HG02973 (cell line): ENCODE data around the gene BAG5.

ENCODE experiments used
- ATAC-seq: cut with Tn5 transposase; IDR thresholded peaks from one replicate; pipeline ENCODE4 v1.9.1; 2021; ENCODE audit warnings: moderate library complexity; ENCODE audit not compliant: unreplicated experiment

BAG5 gene

GRCh38 chr14:103568952-103569351 lies 6.5 kb upstream of the BAG5 start:
- ATAC-seq: no peak

- no peak for ATAC-seq
Observed at GRCh38 chr14:103563844-103564505, 1.5 kb upstream of the BAG5 start.

GRCh38 chr14:103563226-103563620 lies 766 bp upstream of the BAG5 start:
- ATAC-seq: no peak

GRCh38 chr14:103562179-103562428 lies 353 bp downstream of the BAG5 start:
- ATAC-seq: peak; percentile 20

- ATAC-seq: peak; percentile 23
Observed at GRCh38 chr14:103561381-103562178, 877 bp downstream of the BAG5 start.

- ATAC-seq: no peak
Observed at GRCh38 chr14:103560691-103561090, 1.8 kb downstream of the BAG5 start.

- no peak for ATAC-seq
Observed at GRCh38 chr14:103559766-103560165, 2.7 kb downstream of the BAG5 start.

GRCh38 chr14:103558071-103558882 lies 4.2 kb downstream of the BAG5 start:
- no peak for ATAC-seq

GRCh38 chr14:103556946-103557758 lies 5.3 kb downstream of the BAG5 start:
- ATAC-seq: no peak

- ATAC-seq: no peak
Observed at GRCh38 chr14:103555559-103556337, 6.7 kb downstream of the BAG5 start.

- ATAC-seq: no peak
Observed at GRCh38 chr14:103552846-103553210, 9.6 kb downstream of the BAG5 start.

- ATAC-seq: no peak
Observed at GRCh38 chr14:103552011-103552845, 10.2 kb downstream of the BAG5 start.

GRCh38 chr14:103551338-103551762 lies 11.1 kb downstream of the BAG5 start:
- ATAC-seq: no peak

GRCh38 chr14:103550451-103551337 lies 11.8 kb downstream of the BAG5 start:
- ATAC-seq: no peak

- ATAC-seq: no peak
Observed at GRCh38 chr14:103549361-103550311, 12.8 kb downstream of the BAG5 start.

- no peak for ATAC-seq
Observed at GRCh38 chr14:103548463-103549351, 13.8 kb downstream of the BAG5 start.
